Ectodermal cell (in vitro differentiated cells): ENCODE data around the gene KCTD5.

Experiments
- H3K27ac ChIP-seq: 2 replicates; pipeline ENCODE4 v1.7.0; 2013; ENCODE audit warnings: mild to moderate bottlenecking, low read depth, low read length; ENCODE audit not compliant: insufficient read depth, poor library complexity, severe bottlenecking
- H3K27me3 ChIP-seq: 2 replicates; pipeline ENCODE4 v1.7.0; 2013; ENCODE audit warnings: mild to moderate bottlenecking, low read length; ENCODE audit not compliant: insufficient read depth, control insufficient read depth, poor library complexity, severe bottlenecking
- H3K36me3 ChIP-seq: one replicate; pipeline ENCODE4 v1.7.0; 2013; ENCODE audit warnings: low read length; ENCODE audit not compliant: control insufficient read depth, insufficient read depth
- H3K4me1 ChIP-seq: one replicate; pipeline ENCODE4 v1.7.0; 2013; ENCODE audit warnings: low read length; ENCODE audit not compliant: control insufficient read depth, insufficient read depth
- H3K4me3 ChIP-seq: 2 replicates; pipeline ENCODE4 v1.7.0; 2013; ENCODE audit warnings: low read depth, low read length, control low read depth; ENCODE audit not compliant: insufficient read depth
- H3K9me3 ChIP-seq: 2 replicates; pipeline ENCODE4 v1.7.0; 2013; ENCODE audit warnings: mild to moderate bottlenecking, low read length, moderate library complexity; ENCODE audit not compliant: control insufficient read depth
- WGBS, 2 experiments: methylation state at CpG; one replicate each; pipeline ENCODE4 v1.1.7; 2013; ENCODE audit warnings: missing lambda C conversion rate in 2 of 2; 5-methylcytosine and 5-hydroxymethylcytosine counted together

KCTD5 gene

DNA sequence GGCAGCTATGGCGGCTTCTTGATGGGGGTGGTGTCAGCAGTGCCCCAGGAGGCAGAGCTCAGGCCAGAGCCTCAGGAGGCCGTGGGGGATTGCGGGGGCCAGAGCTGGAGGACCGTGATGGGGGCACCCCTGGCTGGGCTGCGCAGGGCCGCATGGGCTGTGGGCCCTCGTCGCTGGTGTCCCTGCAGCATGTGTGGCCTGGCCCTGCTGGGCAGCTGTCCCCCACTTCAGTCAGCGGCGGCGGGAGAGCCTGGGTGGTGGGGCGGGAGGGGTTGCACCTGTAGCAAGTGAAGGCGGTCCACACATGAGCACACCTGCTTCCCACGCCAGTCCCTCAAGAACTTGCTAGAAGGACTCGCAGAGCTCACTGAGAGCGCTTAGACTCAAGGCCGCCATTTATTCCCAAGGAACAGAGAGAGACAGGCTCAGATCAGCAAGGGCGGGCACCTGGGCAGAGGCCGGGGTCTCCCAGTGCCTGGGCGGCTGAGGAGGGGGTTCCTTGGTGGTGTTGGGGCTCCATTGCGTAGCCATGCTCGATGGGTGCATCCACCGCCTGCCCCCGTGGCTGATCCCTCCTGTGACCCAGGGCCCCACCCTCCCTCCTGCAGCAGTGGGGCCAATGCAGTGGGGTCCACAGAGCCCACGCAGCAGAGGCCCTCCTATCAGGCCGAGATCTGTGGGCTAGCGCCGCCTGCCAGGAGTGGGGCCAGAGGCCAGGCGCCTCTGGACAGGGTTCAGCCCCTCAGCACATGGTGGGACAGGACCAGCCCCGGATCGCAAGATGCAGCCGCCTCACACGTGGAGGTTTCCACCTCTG is 22.1 kb downstream of the KCTD5 start:
- 96 to 97% methylated on average over 33 of the region's 33 CpGs for WGBS, 2 experiments
- Histone ChIP-seq H3K4me1 (no peaks in the 10 kb centered on the region), H3K27ac (no peak overlapping the region), H3K4me3 (no peak overlapping the region), H3K27me3 (no peaks in the 10 kb centered on the region), H3K9me3 (no peaks in the 10 kb centered on the region), H3K36me3 (peaks cover 11% of the 10 kb centered on the region)

DNA sequence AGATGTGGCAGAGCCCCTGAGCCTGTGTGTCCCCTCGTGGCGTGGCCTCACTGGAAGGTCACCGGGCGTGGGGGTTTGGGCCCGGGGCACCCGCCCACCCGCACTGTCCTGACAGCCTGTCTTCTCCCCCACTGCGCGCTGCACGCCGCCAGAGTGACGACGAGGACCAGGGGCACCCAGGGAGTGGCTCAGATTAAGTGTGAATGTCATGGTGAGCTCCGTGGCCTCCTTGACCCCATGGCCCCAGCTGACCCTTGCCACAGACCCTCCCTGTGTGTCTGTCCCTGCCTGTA is 22.6 kb downstream of the KCTD5 start:
- Histone ChIP-seq H3K27me3 (no peaks in the 10 kb centered on the region), H3K9me3 (no peaks in the 10 kb centered on the region), H3K4me3 (no peak overlapping the region), H3K36me3 (peaks cover 7% of the 10 kb centered on the region), H3K27ac (no peak overlapping the region), H3K4me1 (no peaks in the 10 kb centered on the region)
- 97% methylated on average over 14 of the region's 14 CpGs for WGBS, 2 experiments

DNA sequence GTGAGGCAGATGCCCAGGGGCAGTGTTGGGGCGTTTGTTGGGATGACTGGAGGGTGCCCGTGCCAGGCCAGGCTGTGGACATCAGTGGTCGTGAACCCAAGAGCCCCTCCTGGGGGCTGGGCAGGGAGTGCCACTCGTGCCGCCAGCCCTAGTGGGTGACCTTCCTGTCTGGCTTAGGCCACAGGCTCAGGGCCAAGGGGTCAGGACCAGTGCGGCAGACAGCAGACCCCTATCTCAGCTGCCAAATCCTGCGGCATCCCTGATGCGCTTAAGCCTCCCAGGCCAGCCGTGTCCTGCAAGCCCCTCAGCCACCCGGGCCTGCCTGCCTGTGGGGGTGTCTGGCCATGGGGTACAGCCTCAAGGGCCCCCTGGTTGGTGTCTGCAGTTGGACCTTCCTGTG is 23.0 kb downstream of the KCTD5 start:
- 94 to 96% methylated on average over 10 of the region's 10 CpGs for WGBS, 2 experiments
- Histone ChIP-seq H3K27ac (no peak overlapping the region), H3K27me3 (no peaks in the 10 kb centered on the region), H3K4me3 (no peak overlapping the region), H3K4me1 (no peaks in the 10 kb centered on the region), H3K36me3 (peaks cover 7% of the 10 kb centered on the region), H3K9me3 (no peaks in the 10 kb centered on the region)

DNA sequence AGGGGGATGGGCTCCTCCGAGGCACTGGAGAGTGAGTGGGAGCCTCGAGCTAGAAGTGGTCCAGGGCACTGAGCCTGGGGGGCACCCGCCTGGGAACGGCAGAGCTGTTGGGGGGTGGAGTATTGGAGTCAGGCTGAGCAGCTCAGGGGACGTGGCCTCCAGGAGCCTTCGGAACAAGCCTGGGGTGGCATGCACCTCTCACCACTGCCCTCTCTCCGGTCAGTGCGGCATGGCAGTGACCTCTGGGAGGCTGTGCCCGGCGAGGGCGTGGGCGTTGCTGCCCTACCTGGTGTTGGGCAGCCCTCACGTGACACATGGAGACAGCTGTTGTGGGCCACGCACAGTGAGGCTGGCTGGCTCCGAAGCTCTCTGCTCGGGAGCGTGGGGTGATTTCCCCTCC is 23.8 kb downstream of the KCTD5 start:
- Histone ChIP-seq H3K27me3 (no peaks in the 10 kb centered on the region), H3K4me1 (no peaks in the 10 kb centered on the region), H3K4me3 (no peak overlapping the region), H3K27ac (no peak overlapping the region), H3K9me3 (no peaks in the 10 kb centered on the region), H3K36me3 (peaks cover 7% of the 10 kb centered on the region)
- WGBS, 2 experiments: 95 to 96% methylated on average over 17 of the region's 17 CpGs

DNA sequence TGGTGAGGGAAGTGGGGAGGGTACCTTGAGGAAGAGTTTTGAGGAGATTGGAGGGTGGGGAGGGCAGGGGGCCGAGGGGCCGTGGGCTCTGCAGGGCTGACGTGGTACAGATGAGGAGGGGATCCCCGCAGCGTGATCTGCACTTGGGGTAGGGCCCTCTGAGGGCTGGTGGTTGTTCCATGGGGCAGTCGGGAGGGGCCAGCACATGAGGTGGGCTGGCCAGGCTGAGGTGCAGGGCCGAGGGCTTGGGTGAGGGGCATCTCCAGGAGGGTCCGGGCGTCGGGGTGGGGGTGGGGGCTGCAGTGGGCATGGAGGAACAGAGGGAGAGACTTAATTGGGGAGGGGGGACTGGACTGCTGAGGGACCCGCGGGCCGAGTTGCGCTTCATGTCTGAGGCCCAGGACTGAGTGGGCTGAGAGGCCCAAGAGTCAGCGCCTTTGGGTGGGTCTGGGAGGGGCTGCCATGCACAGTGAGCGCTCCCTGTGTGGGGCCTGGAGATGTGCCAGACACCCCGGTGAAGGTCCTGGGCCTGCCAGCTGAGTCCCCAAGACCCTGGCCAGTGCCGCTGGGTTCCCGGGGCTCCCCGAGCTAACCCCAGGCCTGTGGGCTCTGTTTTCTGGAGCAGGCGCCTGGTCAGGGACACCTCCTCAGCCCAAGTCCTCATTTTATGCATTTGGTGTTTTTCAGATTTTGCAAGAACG is 24.4 kb downstream of the KCTD5 start:
- Histone ChIP-seq H3K27me3 (no peaks in the 10 kb centered on the region), H3K4me1 (no peaks in the 10 kb centered on the region), H3K4me3 (no peak overlapping the region), H3K27ac (no peak overlapping the region), H3K9me3 (no peaks in the 10 kb centered on the region), H3K36me3 (peaks cover 7% of the 10 kb centered on the region)
- WGBS, 2 experiments: 95% methylated on average over 22 of the region's 22 CpGs

DNA sequence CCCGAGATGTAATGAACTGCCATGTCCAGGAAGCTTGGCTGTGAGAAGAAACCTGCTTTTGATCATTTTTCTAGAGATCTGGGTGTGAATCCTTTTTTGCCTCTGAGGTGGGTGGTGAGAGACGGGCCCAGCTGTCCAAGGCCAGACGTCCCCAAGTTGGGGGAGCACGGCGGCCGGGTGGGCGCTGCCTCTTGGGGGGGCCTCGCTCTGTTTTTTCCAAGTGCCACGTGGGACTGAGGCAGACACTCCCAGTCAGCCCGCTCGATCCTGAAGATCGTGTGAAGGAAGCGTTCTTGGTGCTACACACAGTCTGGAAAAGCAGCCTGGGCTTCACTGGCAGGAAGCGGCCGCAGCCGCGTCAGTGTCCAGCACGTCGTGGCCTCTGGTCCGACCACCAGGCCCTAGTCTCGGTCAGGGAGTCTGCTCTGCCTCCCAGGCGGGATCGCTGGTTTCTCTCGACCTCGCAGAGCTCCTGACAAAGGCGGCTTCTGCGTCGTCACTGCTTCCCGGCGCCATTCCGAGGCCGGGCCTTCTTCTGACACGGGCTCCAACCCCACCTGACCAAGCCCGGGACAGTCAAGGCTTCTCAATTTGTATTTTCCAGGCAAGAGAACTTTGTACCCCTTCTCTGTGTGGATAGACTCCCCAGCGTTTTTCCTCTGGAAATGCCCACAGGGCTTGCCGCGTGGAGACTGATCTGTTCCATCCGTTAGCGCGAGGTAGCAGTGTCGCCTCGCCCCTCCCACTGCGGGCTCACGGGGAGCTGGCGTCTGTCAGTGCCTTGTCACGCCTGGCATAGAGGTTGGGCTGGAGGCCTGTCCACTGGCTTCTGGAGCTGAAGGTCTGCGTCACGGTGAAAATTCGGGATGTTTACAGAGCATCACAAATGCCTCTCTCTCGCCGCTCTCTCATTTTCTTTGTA is 25.3 kb downstream of the KCTD5 start:
- H3K27ac ChIP-seq: no peak overlapping the region
- H3K4me3 ChIP-seq: no peak overlapping the region
- H3K36me3 ChIP-seq: peaks cover 6% of the 10 kb centered on the region
- H3K9me3 ChIP-seq: no peaks in the 10 kb centered on the region
- H3K4me1 ChIP-seq: no peaks in the 10 kb centered on the region
- H3K27me3 ChIP-seq: no peaks in the 10 kb centered on the region
- WGBS, 2 experiments: 95% methylated on average over 51 of the region's 51 CpGs

DNA sequence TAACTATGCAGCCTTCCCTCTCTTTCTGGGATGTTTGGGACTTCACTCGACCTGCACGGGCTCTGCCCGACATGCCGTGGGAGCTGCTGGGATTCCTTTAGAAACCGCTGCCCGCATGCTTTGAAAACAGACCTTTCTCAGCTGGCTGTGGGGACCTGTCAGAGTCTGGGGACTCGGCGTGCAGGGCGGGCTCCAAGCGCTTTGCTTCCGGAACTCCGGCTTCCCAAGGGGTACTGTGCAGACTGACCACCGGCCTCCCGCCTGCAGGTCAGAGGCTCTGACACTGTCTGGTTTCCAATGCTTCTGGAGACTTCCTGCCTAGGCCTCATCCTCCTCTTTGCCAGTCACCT is 25.9 kb downstream of the KCTD5 start:
- WGBS, 2 experiments: 95 to 96% methylated on average over 14 of the region's 14 CpGs

DNA sequence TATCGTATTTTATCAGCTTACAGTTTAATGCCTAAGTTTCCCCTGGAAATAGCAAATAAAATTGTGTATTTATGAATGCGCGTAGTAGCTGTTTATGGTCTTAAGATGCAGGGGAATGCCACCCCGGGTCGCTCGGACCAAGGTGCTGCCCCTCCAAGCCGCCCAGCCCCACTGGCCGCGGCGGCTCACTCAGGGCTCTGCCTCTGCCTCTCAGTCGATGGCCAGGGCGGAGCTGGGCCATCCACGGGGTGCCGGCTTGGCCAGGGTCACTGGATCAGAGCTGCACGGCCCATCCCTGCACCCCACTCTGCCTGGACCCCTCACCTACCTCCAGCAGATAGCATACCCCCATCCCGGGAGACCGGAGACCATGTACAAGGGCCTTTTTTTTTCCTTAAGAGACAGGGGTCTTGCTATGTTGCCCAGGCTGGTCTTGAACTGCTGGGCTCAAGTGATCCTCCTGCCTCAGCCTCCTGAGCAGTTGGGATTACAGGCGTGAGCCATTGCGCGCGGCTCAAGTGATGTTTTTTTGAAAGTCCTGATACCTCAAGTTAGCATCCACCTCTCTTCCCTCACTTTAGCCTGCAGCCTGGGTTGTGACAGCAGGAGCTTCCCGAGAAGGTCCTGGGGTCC is 26.7 kb downstream of the KCTD5 start:
- H3K4me1 ChIP-seq: no peaks in the 10 kb centered on the region
- H3K36me3 ChIP-seq: no peaks in the 10 kb centered on the region
- no peaks in the 10 kb centered on the region for H3K27me3 ChIP-seq
- no peak overlapping the region for H3K27ac ChIP-seq
- no peaks in the 10 kb centered on the region for H3K9me3 ChIP-seq
- 95% methylated on average over 21 to 22 of the region's 22 CpGs for WGBS, 2 experiments
- H3K4me3 ChIP-seq: no peak overlapping the region

More for the DNA sequence above, 25.9 kb downstream of the KCTD5 start:
- H3K36me3 ChIP-seq: no peaks in the 10 kb centered on the region
- H3K9me3 ChIP-seq: no peaks in the 10 kb centered on the region
- H3K4me1 ChIP-seq: no peaks in the 10 kb centered on the region
- no peak overlapping the region for H3K4me3 ChIP-seq
- H3K27me3 ChIP-seq: no peaks in the 10 kb centered on the region
- H3K27ac ChIP-seq: no peak overlapping the region

DNA sequence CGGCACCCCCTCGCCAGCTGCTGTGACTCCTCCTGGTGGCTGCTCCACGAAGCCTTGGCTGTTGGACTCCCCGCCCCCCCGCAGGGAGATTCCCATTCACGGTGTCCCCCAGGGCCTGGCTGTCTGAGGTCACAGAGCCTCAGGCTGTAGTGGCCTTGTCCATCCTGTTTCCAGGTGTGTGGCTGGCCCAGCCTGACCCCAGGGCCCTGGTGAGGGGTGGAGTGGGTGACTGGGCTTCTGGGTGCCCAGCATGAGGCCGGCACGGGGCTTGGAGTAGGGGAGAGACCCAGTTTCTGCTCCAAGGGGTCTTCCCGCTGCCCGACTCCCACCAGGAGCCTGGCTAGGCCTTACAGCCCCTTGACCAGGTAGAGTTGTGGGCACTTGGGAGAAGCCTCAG is 27.3 kb downstream of the KCTD5 start:
- no peaks in the 10 kb centered on the region for H3K4me1 ChIP-seq
- no peaks in the 10 kb centered on the region for H3K27me3 ChIP-seq
- no peak overlapping the region for H3K27ac ChIP-seq
- H3K4me3 ChIP-seq: no peak overlapping the region
- WGBS, 2 experiments: 90 to 92% methylated on average over 10 of the region's 10 CpGs
- H3K36me3 ChIP-seq: no peaks in the 10 kb centered on the region
- no peaks in the 10 kb centered on the region for H3K9me3 ChIP-seq
